Muscle of back (tissue), 11 donors: Measurements from ENCODE around the gene UGT2B28. TPM values are rescaled to one million over a fixed set of nuclear protein-coding genes. Genes with fewer than 3 reads are reported as not detected.
"Not testable (repeated sequence)": the region's sequence is repeated elsewhere in the genome, so short reads cannot be mapped to it uniquely, and the experiment has no call there.

Experiments
- DNase-seq, 3 donors: peaks; one replicate each; pipeline versions ENCODE4 v3.0.0 to v3.0.0-alpha.2; 2013
- polyA plus RNA-seq, 10 donors: library from polyadenylated mRNA; unstranded; fragments of 120-200 nt; gene quantifications; one replicate each; pipeline ENCODE4 v1.2.1, GENCODE V29; 2013; ENCODE audit not compliant: insufficient read length in 10 of 10

UGT2B28 gene
- polyA plus RNA-seq, 10 donors = not detected

- DNase-seq = not testable (repeated sequence)
Observed at GRCh38 chr4:69343114-69343513, 62.8 kb downstream of the UGT2B28 start.

GRCh38 chr4:69343558-69344420 is 63.5 kb downstream of the UGT2B28 start:
- not testable (repeated sequence) for DNase-seq

Other genes with a start within 250 kb of the UGT2B28 start
- gene UGT2B7, start 184.0 kb upstream of the UGT2B28 start, polyA plus RNA-seq = under 1 TPM in 9 of 10 donors, not detected in 1; 0.13 to 0.98 (median 0.40) TPM
- not detected for gene UGT2B11, start 65.7 kb upstream of the UGT2B28 start, polyA plus RNA-seq
- gene UGT2B4, start 215.4 kb downstream of the UGT2B28 start, polyA plus RNA-seq = under 1 TPM in 2 of 10 donors, not detected in 8; 0.24 to 0.42 TPM